Keratinocyte (primary cell): ENCODE measurements around the gene PIAS1. TPM values are rescaled to one million over a fixed set of nuclear protein-coding genes. Genes with fewer than 3 reads are reported as not detected.

Experiments used
- DNase-seq: peaks from one replicate; pipeline ENCODE4 v3.0.0-alpha.2; 2011; ENCODE audit warnings: low read depth, missing footprints, low spot score
- FAIRE-seq: peaks from 2 replicates; lab custom pipeline; 2011; peaks lifted over from hg19 to GRCh38; lab: Jason Lieb, UNC
- H2AFZ ChIP-seq: 2 replicates; pipeline ENCODE4 v1.6.0; 2012; ENCODE audit warnings: low read length, control low read depth, inconsistent platforms; ENCODE audit not compliant: control insufficient read depth
- H3K27ac ChIP-seq: 2 replicates; pipeline ENCODE4 v1.5.1; 2011; ENCODE audit warnings: low read length; ENCODE audit not compliant: control insufficient read depth, insufficient read depth
- H3K27me3 ChIP-seq: 3 replicates; pipeline ENCODE4 v1.6.0; 2011; ENCODE audit warnings: low read length; ENCODE audit not compliant: control insufficient read depth, insufficient read depth; ENCODE audit errors: extremely low read depth
- H3K36me3 ChIP-seq, 2 experiments: 2 replicates in 1 of 2; 3 replicates in 1 of 2; pipeline ENCODE4 v1.5.1; 2011; ENCODE audit warnings: low read length in 2 of 2, mild to moderate bottlenecking in 1 of 2; ENCODE audit not compliant: control insufficient read depth in 2 of 2, insufficient read depth in 2 of 2; ENCODE audit errors: extremely low read depth in 1 of 2
- H3K4me1 ChIP-seq: 3 replicates; pipeline ENCODE4 v1.5.1; 2011; ENCODE audit warnings: low read length; ENCODE audit not compliant: control insufficient read depth, insufficient read depth; ENCODE audit errors: extremely low read depth
- H3K4me2 ChIP-seq: 3 replicates; pipeline ENCODE4 v1.6.0; 2011; ENCODE audit warnings: low read depth, low read length; ENCODE audit not compliant: control insufficient read depth, insufficient read depth; ENCODE audit errors: extremely low read depth
- H3K4me3 ChIP-seq, 3 experiments: fragments of 200-600 bp in 1 of 3; sonication (generic) in 1 of 3; 2 replicates in 2 of 3; 3 replicates in 1 of 3; pipeline ENCODE4 v1.5.1; 2011 to 2016; ENCODE audit warnings: low read length in 3 of 3, mild to moderate bottlenecking in 3 of 3, control low read depth in 2 of 3, inconsistent platforms in 1 of 3, low read depth in 1 of 3, mixed read lengths in 1 of 3, mixed run types in 1 of 3, moderate library complexity in 1 of 3; ENCODE audit not compliant: control insufficient read depth in 2 of 3, insufficient read depth in 2 of 3; ENCODE audit errors: extremely low read depth in 1 of 3
- H3K79me2 ChIP-seq: 2 replicates; pipeline ENCODE4 v1.6.0; 2012; ENCODE audit warnings: low read length; ENCODE audit not compliant: control insufficient read depth, insufficient read depth
- H3K9ac ChIP-seq: 3 replicates; pipeline ENCODE4 v1.6.0; 2011; ENCODE audit warnings: low read length; ENCODE audit not compliant: control insufficient read depth, insufficient read depth; ENCODE audit errors: extremely low read depth
- H3K9me1 ChIP-seq: 3 replicates; pipeline ENCODE4 v1.6.0; 2011; ENCODE audit warnings: low read length; ENCODE audit not compliant: control insufficient read depth, insufficient read depth; ENCODE audit errors: extremely low read depth
- H3K9me3 ChIP-seq: 2 replicates; pipeline ENCODE4 v1.5.1; 2012; ENCODE audit warnings: low read depth, low read length; ENCODE audit not compliant: control insufficient read depth
- H4K20me1 ChIP-seq: 3 replicates; pipeline ENCODE4 v1.6.0; 2011; ENCODE audit warnings: low read length; ENCODE audit not compliant: control insufficient read depth, insufficient read depth; ENCODE audit errors: extremely low read depth
- EZH2 ChIP-seq: IDR thresholded peaks from one replicate; pipeline ENCODE4 v1.6.1; 2012; ENCODE audit warnings: inconsistent platforms, mild to moderate bottlenecking, low read length, moderate library complexity
- dilution Hi-C: fragments of 300-500 bp; cut with MboI; formaldehyde crosslinking; loops from one replicate; pipeline ENCODE4 v1.7.0; 2020; ENCODE audit warnings: low sequenced_read_pairs; ENCODE audit not compliant: extremely low pct_ligation_motif_present
- polyA plus RNA-seq, 5 experiments: library from polyadenylated mRNA; depleted of rRNA in 3 of 5; stranded (reverse) in 3 of 5; stranded (forward) in 1 of 5; unstranded in 1 of 5; fragments of >200 nt; gene quantifications; 1 replicate in 1 of 5; 2 replicates in 3 of 5; 3 replicates in 1 of 5; pipeline versions ENCODE4 v1.2.1 to v1.2.3, GENCODE V29; 2011 to 2012; ENCODE audit warnings: missing spikeins in 2 of 5, low read depth in 1 of 5, low replicate concordance in 1 of 5
- TF ChIP-seq, protein P1 (sequence below), 3 experiments: IDR thresholded peaks in 1 of 3; conservative IDR thresholded peaks in 1 of 3; optimal IDR thresholded peaks in 1 of 3; 2 replicates in 2 of 3; 3 replicates in 1 of 3; pipeline versions ENCODE3 to v1.5.1; 2011; ENCODE audit warnings: low read length in 3 of 3, mild to moderate bottlenecking in 3 of 3, moderate library complexity in 2 of 3, control low read depth in 1 of 3, inconsistent platforms in 1 of 3; ENCODE audit not compliant: insufficient read depth in 2 of 3; ENCODE audit errors: extremely low read depth in 1 of 3

PIAS1 gene
- polyA plus RNA-seq, 1 donor (not counting 4 experiments of a cell fraction or from before 2014, with no cell fraction given): 58.2 TPM

DNA sequence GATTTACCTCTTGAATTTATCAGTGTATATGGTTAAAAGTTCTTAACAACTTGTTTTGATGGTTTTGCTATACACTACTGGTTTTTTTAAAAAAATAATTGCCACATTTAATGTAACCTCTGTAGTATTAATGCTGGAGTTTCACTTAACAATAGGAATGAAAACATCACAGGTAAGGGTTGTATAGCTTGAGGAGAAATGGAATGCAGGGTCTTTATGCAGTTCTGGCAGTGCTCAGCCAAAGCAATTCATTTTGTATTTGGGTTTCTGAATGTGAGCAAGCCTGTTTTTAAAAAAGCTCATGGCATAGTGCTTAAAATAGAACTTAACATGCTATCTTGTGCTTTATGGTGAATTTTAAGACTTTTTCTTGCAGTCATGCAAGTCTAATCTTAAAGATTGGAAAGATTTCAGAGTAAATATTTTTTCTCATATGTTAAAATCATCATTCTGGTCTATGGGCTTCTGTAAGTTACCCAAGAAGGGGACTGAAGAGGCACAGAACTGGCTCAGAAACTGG lies 8.9 kb downstream of the PIAS1 start:
- no peak for DNase-seq
- Histone ChIP-seq H3K27me3 (no peaks in the 10 kb centered on the region), H4K20me1 (peaks cover 2% of the 10 kb centered on the region), H3K27ac (no peak overlapping the region), H3K4me1 (peaks cover 8% of the 10 kb centered on the region), H3K9ac (no peak overlapping the region), H3K36me3 (peaks cover 2% of the 10 kb centered on the region in 2 experiments), H3K4me3 (no peak overlapping the region), H3K9me3 (no peaks in the 10 kb centered on the region), H3K9me1 (peaks cover 2% of the 10 kb centered on the region), H3K4me2 (no peak overlapping the region), H3K79me2 (peaks cover 97% of the 10 kb centered on the region), H2AFZ (no peak overlapping the region)
- FAIRE-seq: no peak
- dilution Hi-C loops: no loop called here
- no peak for TF ChIP-seq EZH2
- TF ChIP-seq, protein P1, sequence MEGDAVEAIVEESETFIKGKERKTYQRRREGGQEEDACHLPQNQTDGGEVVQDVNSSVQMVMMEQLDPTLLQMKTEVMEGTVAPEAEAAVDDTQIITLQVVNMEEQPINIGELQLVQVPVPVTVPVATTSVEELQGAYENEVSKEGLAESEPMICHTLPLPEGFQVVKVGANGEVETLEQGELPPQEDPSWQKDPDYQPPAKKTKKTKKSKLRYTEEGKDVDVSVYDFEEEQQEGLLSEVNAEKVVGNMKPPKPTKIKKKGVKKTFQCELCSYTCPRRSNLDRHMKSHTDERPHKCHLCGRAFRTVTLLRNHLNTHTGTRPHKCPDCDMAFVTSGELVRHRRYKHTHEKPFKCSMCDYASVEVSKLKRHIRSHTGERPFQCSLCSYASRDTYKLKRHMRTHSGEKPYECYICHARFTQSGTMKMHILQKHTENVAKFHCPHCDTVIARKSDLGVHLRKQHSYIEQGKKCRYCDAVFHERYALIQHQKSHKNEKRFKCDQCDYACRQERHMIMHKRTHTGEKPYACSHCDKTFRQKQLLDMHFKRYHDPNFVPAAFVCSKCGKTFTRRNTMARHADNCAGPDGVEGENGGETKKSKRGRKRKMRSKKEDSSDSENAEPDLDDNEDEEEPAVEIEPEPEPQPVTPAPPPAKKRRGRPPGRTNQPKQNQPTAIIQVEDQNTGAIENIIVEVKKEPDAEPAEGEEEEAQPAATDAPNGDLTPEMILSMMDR (optimal IDR thresholded peaks at IDR 0.05 in 1 of 3, IDR thresholded peaks at IDR 0.05 in 1 of 3, conservative IDR thresholded peaks at IDR 0.05 in 1 of 3; ENCODE audit: extremely low read depth in 1 of 3, insufficient read depth in 2 of 3, low read length in 3 of 3): no peak

DNA sequence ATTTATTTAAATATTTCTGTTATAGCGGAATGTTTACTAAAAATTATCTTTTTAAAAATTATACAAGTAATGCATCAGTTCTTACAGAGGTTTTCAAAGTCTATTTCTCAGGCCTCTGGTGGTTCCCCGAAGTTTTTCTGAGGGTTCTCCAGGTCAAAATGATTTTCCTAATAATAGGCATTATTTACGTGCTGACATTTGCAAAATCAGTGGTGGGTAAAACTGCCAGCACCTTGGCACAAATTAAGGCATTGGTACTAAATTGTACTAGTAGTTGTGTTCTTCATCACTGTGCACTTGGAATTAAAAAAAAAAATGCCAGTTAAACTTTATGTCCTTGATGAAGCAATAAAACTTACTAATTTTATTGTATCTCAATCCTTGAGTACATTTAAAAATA lies 9.5 kb downstream of the PIAS1 start:
- no peak for DNase-seq
- H2AFZ ChIP-seq: no peak overlapping the region
- dilution Hi-C loops: no loop called here
- no peak overlapping the region for H3K27ac ChIP-seq
- no peak for FAIRE-seq
- no peak overlapping the region for H3K4me3 ChIP-seq
- H3K79me2 ChIP-seq: peaks cover 97% of the 10 kb centered on the region
- H3K9me1 ChIP-seq: peaks cover 2% of the 10 kb centered on the region
- H3K36me3 ChIP-seq: peaks cover 2 to 4% of the 10 kb centered on the region in 2 experiments
- TF ChIP-seq, protein P1 (optimal IDR thresholded peaks at IDR 0.05 in 1 of 3, IDR thresholded peaks at IDR 0.05 in 1 of 3, conservative IDR thresholded peaks at IDR 0.05 in 1 of 3; ENCODE audit: extremely low read depth in 1 of 3, insufficient read depth in 2 of 3, low read length in 3 of 3): no peak
- no peak for TF ChIP-seq EZH2
- H4K20me1 ChIP-seq: peaks cover 3% of the 10 kb centered on the region
- no peak overlapping the region for H3K4me2 ChIP-seq
- H3K9me3 ChIP-seq: no peaks in the 10 kb centered on the region
- H3K4me1 ChIP-seq: peaks cover 8% of the 10 kb centered on the region
- H3K27me3 ChIP-seq: no peaks in the 10 kb centered on the region
- H3K9ac ChIP-seq: no peak overlapping the region
